ENCODE data around the gene ZNF23. TPM values are rescaled to one million over a fixed set of nuclear protein-coding genes. Genes with fewer than 3 reads are reported as not detected.

Gene ZNF23
- total RNA-seq, 1 experiment from 2014 or later = 8.9 TPM

DNA sequence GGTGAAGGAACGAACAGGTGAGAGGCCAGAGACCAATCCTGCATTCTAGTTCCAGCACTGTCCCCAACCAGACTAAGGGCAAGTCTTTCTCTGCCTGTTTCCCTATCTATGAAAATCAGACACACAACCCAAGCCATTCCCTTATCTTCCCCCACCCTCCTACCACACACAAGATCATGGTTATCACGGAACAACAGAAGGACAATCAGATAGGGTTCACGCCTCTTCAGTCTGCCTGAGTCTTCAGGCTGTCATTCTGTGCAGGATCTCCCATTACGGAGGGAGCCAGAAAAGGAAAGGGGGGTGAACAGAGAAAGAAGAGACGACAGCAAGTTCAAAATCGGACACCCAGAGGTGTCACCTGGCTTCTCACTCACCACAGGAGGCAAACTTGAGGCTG lies 31.3 kb downstream of the ZNF23 start:
- no peaks in the 10 kb centered on the region for H3K4me1 ChIP-seq (ENCODE audit: low read length)
- no peak for DNase-seq
- no peak overlapping the region for H2AFZ ChIP-seq (ENCODE audit: low read length)
- H3K36me3 ChIP-seq (ENCODE audit: insufficient read depth, low read length) = no peaks in the 10 kb centered on the region
- no peaks in the 10 kb centered on the region for H4K20me1 ChIP-seq (ENCODE audit: insufficient read depth, low read depth, low read length)
- no peaks in the 10 kb centered on the region for H3K9me2 ChIP-seq (replicated peaks; ENCODE audit: insufficient read depth, low read length)
- no peak overlapping the region for H3K4me2 ChIP-seq (ENCODE audit: low read depth, low read length, poor library complexity, severe bottlenecking)
- no peaks in the 10 kb centered on the region for H3K79me2 ChIP-seq (ENCODE audit: low read length)
- H3K4me3 ChIP-seq (ENCODE audit: low read length) = no peak overlapping the region
- H3K9ac ChIP-seq (ENCODE audit: low read length) = no peak overlapping the region
- no peak overlapping the region for H3K27ac ChIP-seq (ENCODE audit: low read length)
- H3K9me3 ChIP-seq (ENCODE audit: low read length) = no peaks in the 10 kb centered on the region
- no peaks in the 10 kb centered on the region; the same call in 1 of the 2 replicates for H3K27me3 ChIP-seq (ENCODE audit: low read length)

DNA sequence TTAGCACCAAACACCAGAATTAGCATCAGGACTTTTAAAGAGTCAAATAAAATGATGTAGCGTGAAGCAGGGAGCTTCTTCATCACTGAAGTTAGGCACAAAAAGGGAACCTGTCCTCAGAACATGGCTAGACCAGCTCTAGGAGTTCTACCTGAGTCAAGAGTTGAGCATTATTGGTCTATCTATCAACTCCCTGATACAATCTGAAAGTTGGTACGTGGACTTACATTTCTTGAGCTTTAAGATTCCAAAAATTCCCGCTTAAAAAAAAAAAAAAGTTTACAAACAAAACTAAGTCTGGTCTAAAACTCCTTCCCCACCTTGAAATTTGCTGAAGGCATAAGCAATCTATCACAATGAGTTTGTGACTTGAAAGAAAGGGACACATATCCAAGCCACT lies 32.5 kb downstream of the ZNF23 start:
- Histone ChIP-seq H3K4me2 (ENCODE audit: low read depth, low read length, poor library complexity, severe bottlenecking) (no peak overlapping the region), H3K27ac (ENCODE audit: low read length) (no peak overlapping the region), H3K9ac (ENCODE audit: low read length) (no peak overlapping the region), H3K79me2 (ENCODE audit: low read length) (no peaks in the 10 kb centered on the region), H3K4me1 (ENCODE audit: low read length) (no peaks in the 10 kb centered on the region), H3K4me3 (ENCODE audit: low read length) (no peak overlapping the region), H3K9me3 (ENCODE audit: low read length) (no peaks in the 10 kb centered on the region), H4K20me1 (ENCODE audit: insufficient read depth, low read depth, low read length) (no peaks in the 10 kb centered on the region), H3K36me3 (ENCODE audit: insufficient read depth, low read length) (no peaks in the 10 kb centered on the region), H3K9me2 (replicated peaks; ENCODE audit: insufficient read depth, low read length) (no peaks in the 10 kb centered on the region), H2AFZ (ENCODE audit: low read length) (no peak overlapping the region), H3K27me3 (ENCODE audit: low read length) (no peaks in the 10 kb centered on the region; the same call in 1 of the 2 replicates)
- DNase-seq = no peak

DNA sequence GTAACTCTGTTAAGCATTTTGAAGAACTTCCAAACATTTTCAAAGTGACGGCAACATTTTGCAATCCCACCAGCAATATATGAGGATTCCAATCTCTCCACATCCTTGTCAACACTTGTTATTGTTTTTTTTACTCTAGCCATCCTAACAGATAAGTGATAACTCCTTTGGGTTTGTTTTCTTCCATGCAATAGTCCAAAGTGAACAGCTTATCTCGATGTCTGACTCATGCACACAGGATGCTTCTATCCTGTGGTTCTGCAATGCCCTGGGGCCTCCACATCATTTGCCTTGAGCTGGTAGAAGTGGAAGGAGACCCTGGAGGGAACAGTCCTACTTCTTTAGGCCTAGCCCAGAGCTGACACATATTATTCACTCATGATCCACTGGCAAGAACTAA lies 33.2 kb downstream of the ZNF23 start:
- Histone ChIP-seq H3K4me2 (ENCODE audit: low read depth, low read length, poor library complexity, severe bottlenecking) (no peak overlapping the region), H4K20me1 (ENCODE audit: insufficient read depth, low read depth, low read length) (no peaks in the 10 kb centered on the region), H3K79me2 (ENCODE audit: low read length) (no peaks in the 10 kb centered on the region), H3K27ac (ENCODE audit: low read length) (no peak overlapping the region), H3K9me3 (ENCODE audit: low read length) (no peaks in the 10 kb centered on the region), H3K9me2 (replicated peaks; ENCODE audit: insufficient read depth, low read length) (no peaks in the 10 kb centered on the region), H2AFZ (ENCODE audit: low read length) (no peak overlapping the region), H3K4me1 (ENCODE audit: low read length) (no peaks in the 10 kb centered on the region), H3K27me3 (ENCODE audit: low read length) (no peaks in the 10 kb centered on the region; the same call in 1 of the 2 replicates), H3K36me3 (ENCODE audit: insufficient read depth, low read length) (no peaks in the 10 kb centered on the region), H3K4me3 (ENCODE audit: low read length) (no peak overlapping the region), H3K9ac (ENCODE audit: low read length) (no peak overlapping the region)
- no peak for DNase-seq

DNA sequence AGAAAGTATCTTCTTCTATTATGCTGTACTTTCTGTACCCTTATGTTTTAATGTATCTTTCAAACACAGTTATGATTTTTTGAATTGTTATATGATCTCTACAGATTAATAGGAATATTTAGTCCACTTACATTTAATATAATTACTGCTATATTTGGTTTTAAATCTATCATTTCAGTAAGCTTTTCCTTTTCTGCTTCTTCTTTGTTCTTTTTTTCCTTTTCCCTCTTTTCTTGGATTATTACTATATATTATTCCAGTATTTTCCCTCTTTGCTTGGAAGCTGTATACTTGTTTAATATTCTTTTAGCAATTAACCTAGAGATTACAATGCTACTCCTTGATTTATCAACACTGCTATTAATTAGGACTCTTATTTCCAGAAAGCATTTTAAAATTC lies 33.7 kb downstream of the ZNF23 start:
- no peaks in the 10 kb centered on the region for H3K9me2 ChIP-seq (replicated peaks; ENCODE audit: insufficient read depth, low read length)
- H3K9me3 ChIP-seq (ENCODE audit: low read length) = no peaks in the 10 kb centered on the region
- H3K4me3 ChIP-seq (ENCODE audit: low read length) = no peak overlapping the region
- DNase-seq = no peak
- H3K79me2 ChIP-seq (ENCODE audit: low read length) = no peaks in the 10 kb centered on the region
- H3K4me1 ChIP-seq (ENCODE audit: low read length) = no peaks in the 10 kb centered on the region
- H3K27me3 ChIP-seq (ENCODE audit: low read length) = no peaks in the 10 kb centered on the region; the same call in 1 of the 2 replicates
- H4K20me1 ChIP-seq (ENCODE audit: insufficient read depth, low read depth, low read length) = no peaks in the 10 kb centered on the region
- H3K36me3 ChIP-seq (ENCODE audit: insufficient read depth, low read length) = no peaks in the 10 kb centered on the region
- no peak overlapping the region for H3K9ac ChIP-seq (ENCODE audit: low read length)
- H3K4me2 ChIP-seq (ENCODE audit: low read depth, low read length, poor library complexity, severe bottlenecking) = no peak overlapping the region
- no peak overlapping the region for H3K27ac ChIP-seq (ENCODE audit: low read length)
- no peak overlapping the region for H2AFZ ChIP-seq (ENCODE audit: low read length)

DNA sequence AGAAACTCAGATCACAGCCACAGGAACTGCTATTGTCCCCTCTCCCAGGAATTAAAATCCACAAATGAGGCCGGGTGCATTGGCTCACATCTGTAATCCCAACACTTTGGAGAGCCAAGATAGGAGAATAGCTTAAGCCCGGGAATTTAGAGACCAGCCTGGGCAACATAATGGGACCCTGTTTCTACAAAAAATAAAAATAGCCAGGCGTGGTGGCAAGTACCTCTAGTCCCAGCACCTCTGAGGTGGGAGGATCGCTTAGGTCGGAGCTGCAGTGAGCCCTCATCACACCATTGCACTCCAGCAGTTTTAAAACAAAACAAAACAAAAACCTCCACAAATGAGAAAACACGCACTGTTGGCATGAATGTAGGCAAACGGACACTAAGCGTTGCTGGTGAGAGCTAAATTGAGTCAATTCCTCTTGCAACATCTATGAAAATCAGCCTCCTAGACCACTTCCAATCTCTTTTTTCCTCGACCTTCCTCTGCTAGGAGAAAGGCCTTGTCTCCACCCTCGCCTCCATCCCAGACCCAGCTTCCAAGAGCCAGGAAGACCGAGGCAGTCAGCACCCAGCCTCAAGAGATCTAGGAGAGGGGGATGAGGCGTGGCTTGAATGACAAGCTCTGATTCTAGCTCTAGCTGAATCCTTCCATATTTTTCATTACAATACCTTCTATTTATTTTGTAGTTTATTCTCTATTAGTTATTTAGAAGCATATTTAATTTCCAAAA lies 35.0 kb downstream of the ZNF23 start:
- H3K4me2 ChIP-seq (ENCODE audit: low read depth, low read length, poor library complexity, severe bottlenecking) = no peak overlapping the region
- no peak for DNase-seq

DNA sequence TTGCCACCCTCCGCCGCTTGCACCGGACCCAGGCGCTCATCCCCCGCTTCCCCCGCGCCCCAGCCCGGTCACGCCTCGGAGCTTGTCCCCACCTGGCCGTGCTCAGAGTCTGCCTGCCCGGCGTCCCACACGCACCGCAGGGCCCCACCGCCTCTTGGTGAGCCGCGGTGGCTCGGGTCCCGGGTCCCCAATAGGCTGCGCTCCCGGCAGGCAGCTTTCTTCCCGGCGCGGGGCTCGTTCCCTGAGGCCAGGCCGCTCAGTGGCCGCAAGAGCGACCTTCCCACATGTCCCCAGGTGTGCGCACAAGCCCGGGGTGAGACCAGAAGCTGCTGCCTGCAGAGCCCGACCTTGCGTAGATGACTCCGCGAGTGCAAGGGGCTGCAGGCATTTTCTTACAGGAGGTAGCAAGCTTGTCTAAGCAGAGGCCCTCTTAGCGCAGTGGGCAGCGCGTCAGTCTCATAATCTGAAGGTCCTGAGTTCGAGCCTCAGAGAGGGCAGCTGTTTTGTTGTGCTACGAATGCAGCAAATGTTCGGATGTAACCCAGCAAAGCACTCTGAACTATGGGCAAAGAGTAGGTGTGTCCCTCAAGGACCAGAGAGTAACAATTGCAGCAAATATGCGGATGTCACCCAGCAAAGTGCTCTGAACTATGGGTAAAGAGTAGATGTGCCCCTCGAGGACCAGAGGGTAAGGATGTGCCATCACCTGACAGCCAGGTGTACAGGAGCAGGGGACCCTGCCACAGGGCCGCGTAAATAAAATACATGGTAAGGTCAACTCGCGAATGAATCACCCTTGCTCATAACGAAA lies 35.8 kb downstream of the ZNF23 start:
- H3K4me1 ChIP-seq (ENCODE audit: low read length) = no peaks in the 10 kb centered on the region
- H2AFZ ChIP-seq (ENCODE audit: low read length) = no peak overlapping the region
- no peaks in the 10 kb centered on the region for H4K20me1 ChIP-seq (ENCODE audit: insufficient read depth, low read depth, low read length)
- H3K9me2 ChIP-seq (replicated peaks; ENCODE audit: insufficient read depth, low read length) = no peaks in the 10 kb centered on the region
- no peak overlapping the region for H3K4me3 ChIP-seq (ENCODE audit: low read length)
- H3K27ac ChIP-seq (ENCODE audit: low read length) = no peak overlapping the region
- H3K79me2 ChIP-seq (ENCODE audit: low read length) = no peaks in the 10 kb centered on the region
- H3K9ac ChIP-seq (ENCODE audit: low read length) = no peak overlapping the region
- no peaks in the 10 kb centered on the region for H3K9me3 ChIP-seq (ENCODE audit: low read length)
- no peak overlapping the region for H3K4me2 ChIP-seq (ENCODE audit: low read depth, low read length, poor library complexity, severe bottlenecking)
- no peaks in the 10 kb centered on the region for H3K36me3 ChIP-seq (ENCODE audit: insufficient read depth, low read length)
- no peak for DNase-seq
- H3K27me3 ChIP-seq (ENCODE audit: low read length) = no peaks in the 10 kb centered on the region; the same call in 1 of the 2 replicates

More for the DNA sequence above, 35.0 kb downstream of the ZNF23 start:
- Histone ChIP-seq H3K9me3 (ENCODE audit: low read length) (no peaks in the 10 kb centered on the region), H3K79me2 (ENCODE audit: low read length) (no peaks in the 10 kb centered on the region), H3K36me3 (ENCODE audit: insufficient read depth, low read length) (no peaks in the 10 kb centered on the region), H3K27ac (ENCODE audit: low read length) (no peak overlapping the region), H3K9ac (ENCODE audit: low read length) (no peak overlapping the region), H4K20me1 (ENCODE audit: insufficient read depth, low read depth, low read length) (no peaks in the 10 kb centered on the region), H3K27me3 (ENCODE audit: low read length) (no peaks in the 10 kb centered on the region; the same call in 1 of the 2 replicates), H2AFZ (ENCODE audit: low read length) (no peak overlapping the region), H3K4me1 (ENCODE audit: low read length) (no peaks in the 10 kb centered on the region), H3K9me2 (replicated peaks; ENCODE audit: insufficient read depth, low read length) (no peaks in the 10 kb centered on the region), H3K4me3 (ENCODE audit: low read length) (no peak overlapping the region)

DNA sequence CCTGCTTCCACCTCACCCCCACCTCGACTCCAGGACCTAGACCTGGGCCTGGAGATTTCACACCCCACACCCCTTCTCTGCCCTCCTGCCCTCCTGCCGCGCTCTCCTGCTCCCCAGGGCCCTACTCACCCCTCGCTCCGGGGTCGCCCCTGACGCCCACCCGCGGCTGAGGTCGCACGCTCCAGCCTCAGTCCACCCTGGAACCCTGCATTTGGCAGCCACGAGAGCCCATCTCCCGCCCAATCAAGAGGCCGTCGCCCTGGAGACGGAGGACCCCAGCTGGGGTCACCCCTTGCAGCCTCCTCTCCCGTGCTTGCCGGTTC lies 36.3 kb downstream of the ZNF23 start:
- Histone ChIP-seq H3K4me2 (ENCODE audit: low read depth, low read length, poor library complexity, severe bottlenecking) (no peak overlapping the region), H3K9me2 (replicated peaks; ENCODE audit: insufficient read depth, low read length) (no peaks in the 10 kb centered on the region), H3K4me3 (ENCODE audit: low read length) (no peak overlapping the region), H4K20me1 (ENCODE audit: insufficient read depth, low read depth, low read length) (no peaks in the 10 kb centered on the region), H3K27ac (ENCODE audit: low read length) (no peak overlapping the region), H2AFZ (ENCODE audit: low read length) (no peak overlapping the region), H3K4me1 (ENCODE audit: low read length) (no peaks in the 10 kb centered on the region), H3K9me3 (ENCODE audit: low read length) (no peaks in the 10 kb centered on the region), H3K27me3 (ENCODE audit: low read length) (no peaks in the 10 kb centered on the region; the same call in 1 of the 2 replicates), H3K79me2 (ENCODE audit: low read length) (no peaks in the 10 kb centered on the region), H3K36me3 (ENCODE audit: insufficient read depth, low read length) (no peaks in the 10 kb centered on the region), H3K9ac (ENCODE audit: low read length) (no peak overlapping the region)
- DNase-seq = no peak

DNA sequence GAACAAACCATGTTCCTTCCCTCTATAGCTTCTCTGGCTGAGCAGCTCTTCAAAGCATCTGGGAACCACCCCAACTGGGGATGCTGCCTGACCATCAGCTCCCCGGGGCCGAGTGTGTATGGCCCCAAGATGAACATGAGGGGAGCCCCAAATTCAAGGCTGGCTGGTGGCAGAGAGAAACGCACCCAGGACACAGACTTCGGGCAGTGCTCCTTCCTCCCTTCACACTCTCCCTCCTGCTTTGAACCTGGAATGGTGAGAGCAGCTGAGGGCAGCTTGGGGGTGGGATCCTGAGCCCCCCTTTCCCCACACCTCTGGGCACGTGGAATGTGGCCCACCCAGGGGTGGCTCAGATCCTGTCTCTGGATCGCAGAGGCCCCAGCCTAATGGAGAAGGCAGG lies 37.4 kb downstream of the ZNF23 start:
- Histone ChIP-seq H3K9me2 (replicated peaks; ENCODE audit: insufficient read depth, low read length) (no peaks in the 10 kb centered on the region), H3K9ac (ENCODE audit: low read length) (no peak overlapping the region), H4K20me1 (ENCODE audit: insufficient read depth, low read depth, low read length) (no peaks in the 10 kb centered on the region), H3K79me2 (ENCODE audit: low read length) (no peaks in the 10 kb centered on the region), H3K4me3 (ENCODE audit: low read length) (no peak overlapping the region), H3K36me3 (ENCODE audit: insufficient read depth, low read length) (no peaks in the 10 kb centered on the region), H3K4me1 (ENCODE audit: low read length) (no peaks in the 10 kb centered on the region), H3K4me2 (ENCODE audit: low read depth, low read length, poor library complexity, severe bottlenecking) (no peak overlapping the region), H3K27ac (ENCODE audit: low read length) (no peak overlapping the region), H3K9me3 (ENCODE audit: low read length) (no peaks in the 10 kb centered on the region), H3K27me3 (ENCODE audit: low read length) (no peaks in the 10 kb centered on the region; the same call in 1 of the 2 replicates), H2AFZ (ENCODE audit: low read length) (no peak overlapping the region)
- no peak for DNase-seq
